GM10248 (cell line): ENCODE measurements around the gene ASXL1.

Experiments used
- CTCF ChIA-PET: fragments of 300-600 bp; sonication (Branson Sonifier 250); formaldehyde crosslinking; extraction: SDS; loops from one replicate; lab custom pipeline; 2021; ENCODE audit warnings: antibody characterized with exemption; lab: Yijun Ruan, JAX
- POLR2A ChIA-PET: fragments of 350-650 bp; sonication (Branson Sonifier 250); formaldehyde crosslinking; extraction: SDS; loops from one replicate; lab custom pipeline; 2020; ENCODE audit warnings: antibody characterized with exemption; lab: Yijun Ruan, JAX
- DNase-seq: peaks from one replicate; pipeline ENCODE4 v3.0.0; 2012; ENCODE audit errors: extremely low spot score
- CTCF ChIP-seq: IDR thresholded peaks from 2 replicates; pipeline ENCODE4 v1.5.1; 2012; ENCODE audit warnings: mild to moderate bottlenecking, low read depth; ENCODE audit errors: extremely low read depth, missing control alignments, control extremely low read depth

ASXL1 gene

GRCh38 chr20:32457479-32457986, 99.4 kb downstream of the ASXL1 start:
- CTCF ChIA-PET, result interaction anchor here (0.6 to 3.0 kb wide), 9 partner anchors 8 to 172 kb away, joined by 3 to 7 read pairs (median 4); no protein-coding TSS in a partner anchor
- POLR2A ChIA-PET, result interaction anchor here (0.6 kb wide), 1 partner anchor 96 kb away, joined by 5 read pairs; no protein-coding TSS in a partner anchor
- DNase-seq, result peak; percentile 81
- TF ChIP-seq CTCF, result no peak

GRCh38 chr20:32458061-32458836, 100.1 kb downstream of the ASXL1 start:
- CTCF ChIA-PET, result interaction anchor here (0.6 to 3.0 kb wide), 9 partner anchors 9 to 173 kb away, joined by 3 to 7 read pairs (median 4); no protein-coding TSS in a partner anchor
- DNase-seq, result no peak
- POLR2A ChIA-PET, result interaction anchor here (0.6 kb wide), 1 partner anchor 97 kb away, joined by 5 read pairs; no protein-coding TSS in a partner anchor
- no peak for TF ChIP-seq CTCF

- POLR2A ChIA-PET, result no interaction called here
- CTCF ChIA-PET, result interaction anchor here (1.2 to 3.0 kb wide), 6 partner anchors 9 to 173 kb away, joined by 3 to 7 read pairs (median 5); no protein-coding TSS in a partner anchor
- no peak for DNase-seq
- TF ChIP-seq CTCF, result no peak
Measured at GRCh38 chr20:32458837-32459220, 100.7 kb downstream of the ASXL1 start.

- no peak for TF ChIP-seq CTCF
- CTCF ChIA-PET, result no interaction called here
- DNase-seq, result no peak
- POLR2A ChIA-PET, result no interaction called here
Measured at GRCh38 chr20:32460231-32460630, 102.1 kb downstream of the ASXL1 start.

GRCh38 chr20:32460683-32461320, 102.7 kb downstream of the ASXL1 start:
- no peak for TF ChIP-seq CTCF
- CTCF ChIA-PET, result interaction anchor here (0.7 kb wide), 1 partner anchor 11 kb away, joined by 3 read pairs; no protein-coding TSS in a partner anchor
- POLR2A ChIA-PET, result no interaction called here

GRCh38 chr20:32461836-32462600, 103.9 kb downstream of the ASXL1 start:
- ChIA-PET POLR2A (no interaction called here), CTCF (interaction anchor here (1.2 to 1.3 kb wide), 2 partner anchors 19 to 24 kb away, joined by 3 read pairs; no protein-coding TSS in a partner anchor)
- no peak for DNase-seq
- TF ChIP-seq CTCF, result no peak

More at GRCh38 chr20:32460683-32461320, 102.7 kb downstream of the ASXL1 start:
- no peak for DNase-seq
